Vagina (tissue), 2 donors: ENCODE data around the gene EHBP1.

Experiments
- CTCF ChIP-seq, 3 experiments: fragments of 450-650 bp in 2 of 3; fragments of 200-600 bp in 1 of 3; sonication (generic) in 1 of 3; IDR thresholded peaks; one replicate each; pipeline ENCODE4 v1.5.1; 2017 to 2019; ENCODE audit warnings: antibody characterized with exemption in 3 of 3, mild to moderate bottlenecking in 2 of 3, moderate library complexity in 2 of 3
- POLR2AphosphoS5 ChIP-seq, 2 donors: sonication (generic); formaldehyde crosslinking; IDR thresholded peaks; one replicate each; pipeline ENCODE4 v1.9.0; 2017; ENCODE audit warnings: antibody characterized with exemption in 2 of 2, mild to moderate bottlenecking in 2 of 2, low read depth in 1 of 2; ENCODE audit not compliant: insufficient read depth in 1 of 2

GRCh38 chr2:63071664-63072063 lies 366.2 kb downstream of the EHBP1 start:
- TF ChIP-seq CTCF (IDR thresholded peaks at IDR 0.05) (no peak), POLR2AphosphoS5 (IDR thresholded peaks at IDR 0.05; ENCODE audit: insufficient read depth in 1 of 2, low read depth in 1 of 2) (no peak)
